Pons (tissue), 1 donor: ENCODE measurements around the gene DSCAM.
"Not testable (repeated sequence)": the region's sequence is repeated elsewhere in the genome, so short reads cannot be mapped to it uniquely, and the experiment has no call there.

Experiments used
- DNase-seq: peaks from one replicate; pipeline ENCODE4 v3.0.0-alpha.2; 2016; ENCODE audit warnings: low spot score

Gene DSCAM, protein sequence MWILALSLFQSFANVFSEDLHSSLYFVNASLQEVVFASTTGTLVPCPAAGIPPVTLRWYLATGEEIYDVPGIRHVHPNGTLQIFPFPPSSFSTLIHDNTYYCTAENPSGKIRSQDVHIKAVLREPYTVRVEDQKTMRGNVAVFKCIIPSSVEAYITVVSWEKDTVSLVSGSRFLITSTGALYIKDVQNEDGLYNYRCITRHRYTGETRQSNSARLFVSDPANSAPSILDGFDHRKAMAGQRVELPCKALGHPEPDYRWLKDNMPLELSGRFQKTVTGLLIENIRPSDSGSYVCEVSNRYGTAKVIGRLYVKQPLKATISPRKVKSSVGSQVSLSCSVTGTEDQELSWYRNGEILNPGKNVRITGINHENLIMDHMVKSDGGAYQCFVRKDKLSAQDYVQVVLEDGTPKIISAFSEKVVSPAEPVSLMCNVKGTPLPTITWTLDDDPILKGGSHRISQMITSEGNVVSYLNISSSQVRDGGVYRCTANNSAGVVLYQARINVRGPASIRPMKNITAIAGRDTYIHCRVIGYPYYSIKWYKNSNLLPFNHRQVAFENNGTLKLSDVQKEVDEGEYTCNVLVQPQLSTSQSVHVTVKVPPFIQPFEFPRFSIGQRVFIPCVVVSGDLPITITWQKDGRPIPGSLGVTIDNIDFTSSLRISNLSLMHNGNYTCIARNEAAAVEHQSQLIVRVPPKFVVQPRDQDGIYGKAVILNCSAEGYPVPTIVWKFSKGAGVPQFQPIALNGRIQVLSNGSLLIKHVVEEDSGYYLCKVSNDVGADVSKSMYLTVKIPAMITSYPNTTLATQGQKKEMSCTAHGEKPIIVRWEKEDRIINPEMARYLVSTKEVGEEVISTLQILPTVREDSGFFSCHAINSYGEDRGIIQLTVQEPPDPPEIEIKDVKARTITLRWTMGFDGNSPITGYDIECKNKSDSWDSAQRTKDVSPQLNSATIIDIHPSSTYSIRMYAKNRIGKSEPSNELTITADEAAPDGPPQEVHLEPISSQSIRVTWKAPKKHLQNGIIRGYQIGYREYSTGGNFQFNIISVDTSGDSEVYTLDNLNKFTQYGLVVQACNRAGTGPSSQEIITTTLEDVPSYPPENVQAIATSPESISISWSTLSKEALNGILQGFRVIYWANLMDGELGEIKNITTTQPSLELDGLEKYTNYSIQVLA (N-terminal part only)

DNA sequence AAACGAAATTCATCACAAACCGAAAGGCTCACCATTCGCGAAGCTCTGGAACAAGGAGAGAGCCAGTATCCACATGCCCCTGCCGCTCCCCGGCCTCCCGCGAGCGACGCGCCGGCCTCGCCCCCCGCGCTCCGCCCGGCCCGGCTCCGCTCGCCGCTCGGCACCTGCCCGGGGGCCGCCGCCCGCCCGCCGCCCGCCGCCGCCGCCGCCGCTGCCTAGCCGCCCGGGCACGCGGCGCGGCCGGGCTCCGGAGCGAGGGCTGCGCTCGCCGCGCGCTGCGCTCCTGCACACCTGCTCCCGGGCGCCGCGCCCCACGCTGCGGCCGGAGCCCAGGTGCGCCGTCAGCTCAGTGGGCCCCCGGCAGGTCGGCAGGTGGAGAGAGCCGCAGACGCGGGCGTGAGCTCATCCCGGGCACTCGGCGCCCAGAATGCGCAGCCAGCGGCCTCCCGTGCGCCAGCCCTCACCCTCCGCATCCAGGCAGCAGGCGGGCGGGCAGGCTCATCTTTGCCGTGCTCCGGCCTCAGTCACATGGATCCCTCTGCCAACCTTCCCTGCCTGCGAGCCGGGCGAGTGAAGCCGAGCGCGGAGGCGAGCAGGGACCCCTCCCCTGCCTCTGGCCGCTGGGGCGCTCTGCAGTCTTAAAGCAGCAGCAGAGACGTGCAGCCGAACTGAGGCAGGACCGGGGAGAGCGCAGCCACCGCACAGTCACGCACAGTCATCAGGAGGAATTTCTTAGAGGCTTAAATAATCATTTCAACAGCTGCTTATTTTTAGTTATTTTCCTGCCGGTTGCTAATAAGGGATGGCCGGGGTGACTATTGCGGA, at the start of gene DSCAM:
TSS of gene DSCAM (minus strand) at position 572 of the 825 bp plus-strand sequence. CDS start at position 75, 497 bp downstream.
- no peak for DNase-seq

DNA sequence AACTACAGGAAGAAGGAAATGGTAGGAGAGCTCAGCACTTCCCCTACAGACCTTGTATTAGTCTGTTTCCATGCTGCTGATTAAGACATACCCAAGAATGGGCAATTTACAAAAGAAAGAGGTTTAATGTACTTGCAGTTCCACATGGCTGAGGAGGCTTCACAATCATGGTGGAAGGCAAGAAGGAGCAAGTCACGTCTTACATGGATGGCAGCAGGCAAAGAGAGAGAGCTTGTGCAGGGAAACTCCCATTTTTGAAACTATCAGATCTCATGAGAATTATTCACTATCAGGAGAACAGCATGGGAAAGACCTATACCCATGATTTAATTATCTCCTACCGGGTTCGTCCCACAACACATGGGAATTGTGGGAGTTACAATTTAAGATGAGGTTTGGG, 48.7 kb upstream of the DSCAM start:
- not testable (repeated sequence) for DNase-seq

DNA sequence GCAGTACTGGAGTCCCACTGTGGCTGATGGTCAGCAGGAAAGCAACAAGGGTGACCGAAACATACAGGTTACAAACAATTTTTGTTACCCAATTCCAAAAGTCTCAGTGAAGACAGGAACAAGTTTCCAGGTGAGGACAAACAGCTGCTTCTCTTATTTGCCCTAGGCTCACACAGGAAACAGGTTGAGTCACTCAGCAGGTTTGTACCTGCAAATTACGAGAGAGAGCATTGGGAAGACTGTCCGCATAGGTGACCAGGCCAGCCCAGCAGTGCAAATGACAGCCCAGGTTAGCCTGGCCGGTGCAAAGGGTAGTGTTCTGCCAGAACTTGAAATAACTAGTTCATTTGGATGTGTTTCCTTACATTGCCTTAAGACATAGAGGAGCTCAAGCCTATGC, 40.0 kb upstream of the DSCAM start:
- DNase-seq: no peak

DNA sequence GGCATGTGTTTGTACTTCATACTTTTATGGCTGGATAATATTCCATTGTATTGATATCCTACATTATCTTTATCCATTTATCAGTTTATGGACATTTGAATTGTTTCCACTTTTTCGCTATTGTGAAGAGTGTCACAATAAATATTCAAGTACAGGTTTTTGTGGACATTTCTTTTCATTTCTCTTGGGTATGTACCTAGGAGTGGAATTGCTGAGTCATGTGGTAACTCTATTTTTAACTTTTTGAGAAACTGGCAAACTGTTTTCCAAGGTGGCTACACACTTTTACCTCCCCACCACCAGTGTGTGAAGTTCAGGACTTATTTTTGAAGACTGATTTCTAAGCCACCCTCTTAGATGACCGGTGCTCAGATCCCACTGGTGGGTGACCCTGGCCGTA, 39.0 kb upstream of the DSCAM start:
- DNase-seq: no peak

DNA sequence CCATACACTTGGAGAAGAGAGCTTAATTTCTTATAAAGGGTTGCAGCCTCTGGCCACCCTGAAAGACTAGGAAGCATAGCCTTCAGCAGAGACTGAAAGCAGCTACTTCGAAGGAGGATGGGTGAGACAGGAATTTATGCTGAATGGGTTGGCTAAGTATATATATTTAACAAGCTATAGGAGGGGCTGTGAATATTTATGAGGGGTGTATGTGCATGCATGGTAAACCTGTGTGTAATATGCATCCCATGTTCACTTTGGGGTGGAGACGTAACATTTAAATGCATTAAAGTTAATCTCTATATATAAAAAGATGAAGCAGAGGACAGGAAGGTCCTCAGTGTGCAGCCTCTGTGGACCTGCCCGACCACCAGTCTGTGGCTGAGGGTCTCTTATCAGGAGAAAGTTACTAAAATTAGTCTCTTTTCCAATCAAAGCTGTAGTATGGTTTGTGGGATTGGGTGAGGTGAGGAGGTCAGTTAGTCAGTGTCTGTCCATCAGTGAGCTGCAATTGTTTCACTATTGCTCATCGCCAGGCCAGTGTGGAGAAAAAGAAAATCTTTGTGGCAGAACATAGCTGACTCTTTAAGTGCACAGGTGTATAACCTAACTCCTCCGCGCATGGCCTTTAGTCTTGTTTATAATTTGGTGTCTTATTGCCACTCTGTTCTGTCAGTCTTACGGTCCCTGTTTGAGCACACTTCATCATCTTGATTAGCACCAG, 35.4 kb upstream of the DSCAM start:
- DNase-seq: no peak

DNA sequence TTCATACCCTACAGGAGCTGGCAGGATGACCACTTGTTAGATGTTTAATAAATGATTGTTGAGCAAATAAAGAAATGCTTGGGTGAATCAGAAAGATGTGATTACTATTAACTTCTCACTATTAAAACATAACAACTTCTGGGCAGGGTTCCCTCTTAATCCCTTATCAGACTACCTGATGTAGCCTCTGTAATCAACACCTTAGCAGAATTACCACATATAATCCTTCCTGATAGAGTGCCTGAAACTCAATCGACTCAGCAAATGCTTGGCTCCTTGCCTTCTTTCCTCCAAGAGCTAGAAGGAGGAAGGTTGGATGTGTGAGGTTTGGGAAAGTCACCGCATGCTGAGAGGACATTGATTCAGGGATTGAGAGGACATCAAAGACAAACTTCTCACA, 34.8 kb upstream of the DSCAM start:
- no peak for DNase-seq

DNA sequence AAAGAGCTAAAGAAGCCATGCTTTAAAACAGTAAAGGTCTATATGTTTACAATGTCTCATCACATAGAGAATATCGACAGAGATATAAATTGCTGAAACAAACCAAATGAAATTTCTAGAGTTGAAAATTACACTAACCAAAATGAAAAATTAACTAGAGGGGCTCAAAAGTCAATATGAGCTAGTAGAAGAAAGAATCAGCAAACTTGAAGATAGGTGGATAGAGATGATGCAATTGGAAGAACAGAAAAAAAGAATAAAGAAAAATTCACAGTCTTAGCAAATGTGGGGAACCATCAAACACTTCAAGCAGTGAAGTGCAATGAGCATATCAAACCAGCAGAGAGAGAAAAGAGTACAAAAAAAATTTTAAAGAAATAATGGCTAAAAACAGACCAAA, 24.1 kb upstream of the DSCAM start:
- no peak for DNase-seq

DNA sequence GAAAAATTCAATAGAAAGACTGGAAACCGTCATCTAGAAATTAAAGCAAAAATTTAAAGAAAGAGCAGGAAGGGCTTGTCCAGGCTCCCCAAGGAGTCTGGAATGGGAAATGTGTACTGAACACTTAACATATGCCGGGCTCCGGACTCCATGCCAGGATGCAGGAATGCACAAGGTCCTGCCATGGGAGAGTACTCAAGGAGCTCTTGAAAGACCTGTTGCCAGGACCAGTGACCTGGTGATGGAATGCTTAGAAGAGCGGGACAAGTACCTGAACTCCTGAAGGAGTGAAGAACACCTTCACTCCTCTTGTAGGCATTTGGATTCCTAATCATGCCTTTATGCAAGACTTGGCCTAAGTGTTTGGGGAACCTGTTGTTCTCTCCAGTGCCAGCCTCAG, 16.9 kb upstream of the DSCAM start:
- no peak for DNase-seq

DNA sequence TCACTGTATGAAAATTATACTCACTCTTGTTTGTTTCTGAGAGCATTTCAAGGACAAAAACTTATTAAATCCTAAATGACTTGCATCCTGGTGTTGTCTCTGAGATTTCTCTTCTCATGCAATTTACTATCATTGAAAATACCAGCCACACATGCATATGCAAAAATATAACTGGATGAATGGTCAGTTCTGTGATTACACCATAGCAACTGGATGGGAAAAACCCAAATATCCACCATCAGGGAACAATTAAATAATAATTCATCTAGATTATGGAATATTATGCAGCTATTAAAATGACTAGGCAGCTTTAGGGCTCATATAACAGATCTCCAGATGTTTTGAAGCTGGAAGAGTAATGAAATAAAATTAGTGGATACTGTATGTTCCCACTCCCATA, 11.6 kb upstream of the DSCAM start:
- no peak for DNase-seq

DNA sequence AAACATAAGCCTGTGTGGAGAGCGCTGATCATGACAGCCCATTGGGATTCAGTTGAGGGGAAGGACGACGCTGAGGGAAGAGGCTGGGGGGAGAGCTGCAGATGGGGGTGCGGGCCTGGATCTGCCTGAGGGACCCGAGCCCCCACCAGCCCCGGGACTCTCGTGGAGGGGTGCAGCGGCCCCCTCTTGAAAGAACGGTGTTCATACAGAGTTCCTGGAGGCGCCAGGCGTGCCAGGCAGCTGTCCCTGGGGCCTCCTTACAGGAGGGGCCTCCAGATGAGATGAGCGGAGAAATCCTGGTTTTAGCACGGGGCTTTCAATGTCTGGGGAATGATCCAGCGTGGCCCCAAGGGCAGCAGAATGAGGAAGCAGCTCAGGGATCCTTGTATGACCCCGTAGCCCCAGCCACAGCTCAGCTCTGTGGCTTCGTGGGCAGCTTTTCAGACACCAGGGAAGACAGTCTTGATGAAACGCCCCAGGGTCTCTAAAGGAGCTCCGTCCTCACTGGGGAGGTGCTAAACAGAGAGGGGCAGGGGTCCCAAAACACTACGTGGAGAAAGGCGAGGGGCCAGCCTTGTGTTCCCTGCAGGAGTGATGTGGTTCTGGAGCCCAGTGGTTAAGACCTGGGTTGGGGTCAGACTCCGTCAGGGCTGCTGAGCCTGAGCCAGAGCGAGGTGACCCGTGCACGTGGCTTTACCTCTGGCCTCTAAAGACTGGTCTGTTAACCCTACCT, 7.2 kb upstream of the DSCAM start:
- no peak for DNase-seq

DNA sequence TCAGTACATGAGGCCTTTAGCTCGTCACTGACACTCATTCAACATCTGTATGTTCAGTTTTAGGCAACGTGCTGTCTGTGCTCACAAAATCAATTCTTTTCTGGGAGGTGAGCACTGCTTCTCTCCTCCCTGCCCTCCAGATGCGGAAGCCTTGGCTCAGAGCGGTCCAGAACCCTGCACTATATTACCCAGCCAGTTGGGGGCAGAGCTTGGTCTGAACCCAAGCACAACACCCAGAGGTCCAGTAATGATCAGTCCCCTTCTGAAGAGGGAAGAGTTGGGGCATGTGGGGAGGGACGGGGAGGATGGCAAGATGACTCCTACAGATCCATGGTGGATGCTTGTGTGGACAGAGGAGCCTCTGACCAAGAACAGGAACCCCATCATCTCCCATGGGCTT, 5.6 kb upstream of the DSCAM start:
- no peak for DNase-seq

DNA sequence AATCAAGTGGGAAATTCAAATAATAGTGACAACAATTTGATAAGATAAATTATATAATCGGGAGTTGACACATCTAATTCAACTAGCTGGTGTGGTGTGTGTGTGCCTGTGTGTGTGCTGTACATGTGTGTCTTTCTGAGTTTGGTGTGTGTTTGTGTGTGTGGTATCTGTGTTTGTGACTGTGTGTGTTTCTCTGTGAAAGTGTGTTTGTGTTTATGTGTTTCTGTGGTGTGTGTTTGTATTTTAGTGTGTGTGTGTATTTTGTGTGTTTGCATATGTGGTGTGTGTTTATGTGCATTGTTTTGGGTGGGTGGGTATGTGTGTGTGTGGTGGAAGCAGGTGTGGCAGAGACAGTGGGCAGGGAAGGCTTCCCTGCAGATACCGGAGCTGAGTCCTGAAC, 4.8 kb upstream of the DSCAM start:
- no peak for DNase-seq

DNA sequence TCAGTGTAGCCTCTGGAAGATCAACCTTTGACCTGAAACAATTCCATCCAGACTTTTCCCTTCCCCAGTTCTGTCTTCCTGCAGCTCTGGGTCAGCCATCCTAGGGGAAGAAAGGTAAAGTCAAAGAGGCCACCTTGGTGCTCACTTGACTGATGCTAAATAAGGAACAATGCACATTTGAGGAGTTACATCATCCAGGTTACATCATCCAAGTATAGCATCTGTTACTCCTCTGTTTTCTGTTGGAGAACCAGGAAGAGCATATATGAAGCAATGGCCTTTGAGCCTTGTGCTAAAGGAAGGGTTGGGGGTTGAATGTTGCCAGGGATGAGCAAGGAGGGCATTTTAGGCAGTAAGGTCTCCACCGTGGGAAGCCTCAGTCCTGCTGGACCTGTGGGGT, 3.1 kb upstream of the DSCAM start:
- DNase-seq: no peak

DNA sequence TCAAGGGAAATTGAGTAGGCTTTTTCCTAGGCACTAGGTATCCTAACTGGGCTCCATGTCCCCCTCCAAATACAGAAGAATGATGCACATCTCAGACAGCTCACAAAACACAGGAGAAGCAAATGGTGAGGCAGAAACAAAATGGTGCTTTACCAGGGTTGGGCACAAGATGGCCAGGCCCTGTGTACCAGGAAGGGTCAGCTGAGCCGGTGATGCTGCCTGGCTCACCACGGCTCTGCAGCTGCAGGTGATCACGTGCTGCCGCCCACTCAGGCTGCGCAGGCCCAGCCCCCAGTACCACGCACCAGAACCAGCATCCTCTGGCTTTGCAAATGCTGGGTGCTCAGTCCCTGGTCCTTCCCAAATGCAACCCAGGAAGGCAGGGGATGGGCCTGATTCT, 993 bp upstream of the DSCAM start:
- DNase-seq: no peak

DNA sequence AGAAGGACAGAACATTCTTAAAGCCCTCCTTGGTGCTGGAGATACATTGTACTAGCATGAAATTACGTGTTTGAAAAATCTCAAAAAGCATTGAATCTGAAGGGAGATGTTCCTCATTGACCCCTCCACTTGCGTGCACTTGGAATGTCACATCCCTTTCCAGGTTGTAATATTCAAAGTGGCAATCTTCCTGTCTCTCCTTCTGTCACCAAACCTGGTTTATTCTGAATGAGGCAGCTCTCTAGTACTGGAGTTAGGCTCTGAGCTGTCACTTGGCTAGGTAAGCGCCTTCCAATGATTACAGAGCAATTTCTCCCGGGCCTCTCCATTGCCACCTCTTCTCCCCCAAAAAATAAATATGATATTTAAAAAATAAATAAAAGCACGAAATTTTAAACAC, 855 bp downstream of the DSCAM start:
- no peak for DNase-seq

DNA sequence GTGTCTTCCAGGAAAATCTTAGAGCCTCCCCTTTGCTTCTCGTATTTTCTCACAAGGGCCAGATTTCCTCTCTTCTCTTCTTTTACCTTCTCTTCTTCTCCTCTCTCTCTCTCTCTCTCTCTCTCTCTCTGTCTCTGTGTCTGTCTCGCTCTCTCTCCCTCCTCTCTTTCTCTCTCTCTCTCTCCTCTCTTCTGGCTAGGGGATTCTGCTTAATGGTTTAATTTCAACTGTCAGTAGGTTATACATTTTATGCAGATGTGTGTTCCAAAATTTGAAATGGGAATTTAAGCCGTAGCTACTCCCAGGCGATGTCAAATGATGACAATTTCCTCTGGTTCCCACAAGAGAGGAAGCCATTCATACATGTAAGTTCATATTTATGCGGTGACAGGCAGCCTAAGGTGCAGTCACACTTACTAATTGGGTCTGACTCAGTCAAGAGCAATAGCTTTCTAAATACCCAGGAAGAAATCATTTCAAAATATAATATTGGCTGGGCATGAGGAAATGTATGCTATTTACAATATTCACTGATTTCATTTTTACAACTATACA, 1.4 kb downstream of the DSCAM start:
- DNase-seq: no peak

DNA sequence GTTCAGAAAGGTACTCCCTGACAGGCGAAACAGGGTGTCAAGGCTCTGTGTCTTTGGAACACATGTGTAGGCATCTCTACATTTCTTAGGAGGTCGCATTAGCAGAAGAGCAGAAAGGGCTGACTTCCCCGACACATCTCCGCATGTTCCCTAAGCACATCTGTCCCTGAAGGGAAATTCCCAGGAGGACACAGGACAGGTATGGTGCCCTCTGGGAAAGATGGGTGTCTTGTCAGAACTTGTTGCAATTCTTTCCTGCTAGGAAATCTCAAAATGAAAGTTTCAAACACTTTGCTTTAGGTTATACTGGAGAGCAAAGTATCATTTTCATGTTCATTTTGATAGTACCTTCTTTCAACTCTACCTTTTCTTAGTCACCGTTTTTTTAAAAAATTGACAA, 2.0 kb downstream of the DSCAM start:
- DNase-seq: no peak

DNA sequence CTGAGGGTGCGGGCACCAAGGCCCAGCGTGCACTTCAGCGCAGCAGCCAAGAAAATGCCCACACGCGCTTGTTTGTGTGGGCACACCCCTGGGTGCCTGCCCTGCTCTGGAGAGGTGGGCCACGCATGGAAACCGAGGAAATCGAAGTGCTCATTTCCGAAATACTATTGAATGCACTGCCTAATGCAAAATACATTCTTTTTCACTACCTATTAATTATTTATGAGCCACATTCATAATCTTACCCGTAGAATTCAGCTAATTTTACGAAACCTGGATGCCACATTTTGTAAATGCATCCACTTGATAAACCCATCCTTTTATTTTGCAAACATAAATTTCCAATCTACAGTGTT, 4.8 kb downstream of the DSCAM start:
- no peak for DNase-seq

DNA sequence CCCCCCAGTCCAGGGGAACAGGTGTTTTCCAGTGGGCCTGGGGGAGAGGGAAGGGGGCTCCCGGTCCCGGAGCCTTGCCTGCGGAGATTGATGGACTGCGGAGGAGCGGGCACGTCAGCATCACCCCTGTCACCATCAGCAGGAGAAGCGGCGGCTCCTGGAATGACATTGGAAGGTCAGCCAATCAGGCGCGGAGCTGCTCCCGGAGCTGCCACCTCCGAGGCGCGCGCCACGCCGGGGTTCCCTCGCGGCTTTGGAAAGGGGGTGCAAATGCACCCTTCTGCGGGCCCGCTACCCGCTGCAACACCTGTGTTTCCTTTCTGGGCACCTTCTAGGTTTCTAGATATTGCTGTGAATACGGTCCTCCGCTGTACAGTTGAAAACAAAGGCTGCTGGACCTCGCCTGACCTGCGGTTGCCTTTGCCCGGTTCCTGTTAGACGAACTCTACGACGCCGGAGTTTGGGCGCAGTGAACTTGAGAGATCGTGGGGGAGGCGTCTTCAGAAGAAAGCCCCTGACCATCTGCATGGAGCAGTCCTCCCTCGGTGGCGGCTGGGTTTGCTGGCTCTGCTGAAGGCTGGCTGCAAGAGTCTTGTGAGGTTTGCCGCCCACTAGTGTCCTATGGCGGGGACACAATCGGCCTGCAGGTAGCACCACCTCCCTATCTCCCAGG, 5.3 kb downstream of the DSCAM start:
- peak; percentile 82 for DNase-seq
